GM12875 (cell line): ENCODE data around the gene STRN3.
"Not testable (repeated sequence)": the region's sequence is repeated elsewhere in the genome, so short reads cannot be mapped to it uniquely, and the experiment has no call there.

Experiments
- H3K4me3 ChIP-seq: one replicate; pipeline ENCODE4 v1.5.1; 2011; ENCODE audit warnings: low read depth, low read length, control low read depth
- TF ChIP-seq, protein P1 (sequence below): IDR thresholded peaks from 2 replicates; pipeline ENCODE4 v1.5.1; 2011; ENCODE audit warnings: low read depth, mild to moderate bottlenecking, control low read depth, inconsistent platforms, low read length, moderate library complexity, borderline replicate concordance; ENCODE audit not compliant: insufficient read depth

The STRN3 gene

GRCh38 chr14:31047503-31047902, 21.3 kb upstream of the STRN3 start:
- H3K4me3 ChIP-seq = no peak overlapping the region
- TF ChIP-seq, protein P1, sequence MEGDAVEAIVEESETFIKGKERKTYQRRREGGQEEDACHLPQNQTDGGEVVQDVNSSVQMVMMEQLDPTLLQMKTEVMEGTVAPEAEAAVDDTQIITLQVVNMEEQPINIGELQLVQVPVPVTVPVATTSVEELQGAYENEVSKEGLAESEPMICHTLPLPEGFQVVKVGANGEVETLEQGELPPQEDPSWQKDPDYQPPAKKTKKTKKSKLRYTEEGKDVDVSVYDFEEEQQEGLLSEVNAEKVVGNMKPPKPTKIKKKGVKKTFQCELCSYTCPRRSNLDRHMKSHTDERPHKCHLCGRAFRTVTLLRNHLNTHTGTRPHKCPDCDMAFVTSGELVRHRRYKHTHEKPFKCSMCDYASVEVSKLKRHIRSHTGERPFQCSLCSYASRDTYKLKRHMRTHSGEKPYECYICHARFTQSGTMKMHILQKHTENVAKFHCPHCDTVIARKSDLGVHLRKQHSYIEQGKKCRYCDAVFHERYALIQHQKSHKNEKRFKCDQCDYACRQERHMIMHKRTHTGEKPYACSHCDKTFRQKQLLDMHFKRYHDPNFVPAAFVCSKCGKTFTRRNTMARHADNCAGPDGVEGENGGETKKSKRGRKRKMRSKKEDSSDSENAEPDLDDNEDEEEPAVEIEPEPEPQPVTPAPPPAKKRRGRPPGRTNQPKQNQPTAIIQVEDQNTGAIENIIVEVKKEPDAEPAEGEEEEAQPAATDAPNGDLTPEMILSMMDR = no peak

- no peak overlapping the region for H3K4me3 ChIP-seq
- TF ChIP-seq, protein P1 = no peak
Measured at GRCh38 chr14:31045501-31046080, 19.4 kb upstream of the STRN3 start.

- H3K4me3 ChIP-seq = no peak overlapping the region
- TF ChIP-seq, protein P1 = no peak
Measured at GRCh38 chr14:31043379-31043778, 17.2 kb upstream of the STRN3 start.

DNA sequence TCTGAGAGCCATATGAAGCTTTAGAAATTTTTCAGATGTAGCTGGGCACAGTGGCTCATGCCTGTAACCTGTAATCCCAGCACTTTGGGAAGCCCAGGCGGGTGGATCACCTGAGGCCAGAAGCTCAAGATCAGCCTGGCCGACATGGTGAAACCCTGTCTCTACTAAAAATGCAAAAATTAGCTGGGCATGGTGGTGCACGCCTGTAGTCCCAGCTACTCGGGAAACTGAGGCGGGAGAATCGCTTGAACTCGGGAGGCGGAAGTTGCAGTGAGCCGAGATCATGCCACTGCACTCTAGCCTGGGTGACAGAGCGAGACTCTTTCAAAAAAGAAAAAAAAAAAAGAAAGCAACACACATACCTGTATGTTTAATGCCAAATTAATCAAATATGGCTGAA, 16.7 kb upstream of the STRN3 start:
- H3K4me3 ChIP-seq = not testable (repeated sequence)

DNA sequence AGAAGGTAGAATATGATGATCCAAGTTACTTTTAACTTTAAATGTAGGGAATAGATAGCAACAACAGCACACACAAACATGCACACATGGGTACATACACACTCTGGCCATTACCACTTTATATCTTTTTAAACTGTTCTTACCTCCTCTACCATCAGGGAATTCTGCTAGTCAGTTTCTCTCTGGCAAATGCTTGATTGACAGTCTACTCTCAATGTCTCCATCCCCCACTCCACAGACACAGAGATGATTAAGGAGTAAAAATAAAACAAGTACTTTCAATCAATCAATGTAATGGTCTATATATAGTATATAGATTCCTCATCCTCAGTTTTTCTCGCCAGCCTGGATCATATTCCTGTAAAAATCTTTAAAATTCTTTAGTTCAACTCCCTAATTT, 16.1 kb upstream of the STRN3 start:
- TF ChIP-seq, protein P1 = no peak
- no peak overlapping the region for H3K4me3 ChIP-seq

- H3K4me3 ChIP-seq = no peak overlapping the region
- TF ChIP-seq, protein P1 = no peak
Measured at GRCh38 chr14:31038521-31039166, 12.5 kb upstream of the STRN3 start.

GRCh38 chr14:31037709-31038221, 11.6 kb upstream of the STRN3 start:
- no peak overlapping the region for H3K4me3 ChIP-seq
- TF ChIP-seq, protein P1 = no peak
